HG03520 (cell line): ENCODE measurements around the gene RHOBTB1.
"Not testable (repeated sequence)": the region's sequence is repeated elsewhere in the genome, so short reads cannot be mapped to it uniquely, and the experiment has no call there.

Source experiments
- ATAC-seq: cut with Tn5 transposase; IDR thresholded peaks from one replicate; pipeline ENCODE4 v1.9.1; 2021; ENCODE audit warnings: mild to moderate bottlenecking, moderate library complexity; ENCODE audit not compliant: unreplicated experiment

Gene RHOBTB1, protein sequence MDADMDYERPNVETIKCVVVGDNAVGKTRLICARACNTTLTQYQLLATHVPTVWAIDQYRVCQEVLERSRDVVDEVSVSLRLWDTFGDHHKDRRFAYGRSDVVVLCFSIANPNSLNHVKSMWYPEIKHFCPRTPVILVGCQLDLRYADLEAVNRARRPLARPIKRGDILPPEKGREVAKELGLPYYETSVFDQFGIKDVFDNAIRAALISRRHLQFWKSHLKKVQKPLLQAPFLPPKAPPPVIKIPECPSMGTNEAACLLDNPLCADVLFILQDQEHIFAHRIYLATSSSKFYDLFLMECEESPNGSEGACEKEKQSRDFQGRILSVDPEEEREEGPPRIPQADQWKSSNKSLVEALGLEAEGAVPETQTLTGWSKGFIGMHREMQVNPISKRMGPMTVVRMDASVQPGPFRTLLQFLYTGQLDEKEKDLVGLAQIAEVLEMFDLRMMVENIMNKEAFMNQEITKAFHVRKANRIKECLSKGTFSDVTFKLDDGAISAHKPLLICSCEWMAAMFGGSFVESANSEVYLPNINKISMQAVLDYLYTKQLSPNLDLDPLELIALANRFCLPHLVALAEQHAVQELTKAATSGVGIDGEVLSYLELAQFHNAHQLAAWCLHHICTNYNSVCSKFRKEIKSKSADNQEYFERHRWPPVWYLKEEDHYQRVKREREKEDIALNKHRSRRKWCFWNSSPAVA

GRCh38 chr10:60944058-60944909 lies at the start of gene RHOBTB1:
Gene RHOBTB1, minus strand, starts transcription at chr10:60944185. Its CDS starts 32,643 bp downstream, at chr10:60911542.
- peak; percentile 37 for ATAC-seq

GRCh38 chr10:60992636-60993035 lies 48.7 kb upstream of the RHOBTB1 start:
- ATAC-seq: no peak

DNA sequence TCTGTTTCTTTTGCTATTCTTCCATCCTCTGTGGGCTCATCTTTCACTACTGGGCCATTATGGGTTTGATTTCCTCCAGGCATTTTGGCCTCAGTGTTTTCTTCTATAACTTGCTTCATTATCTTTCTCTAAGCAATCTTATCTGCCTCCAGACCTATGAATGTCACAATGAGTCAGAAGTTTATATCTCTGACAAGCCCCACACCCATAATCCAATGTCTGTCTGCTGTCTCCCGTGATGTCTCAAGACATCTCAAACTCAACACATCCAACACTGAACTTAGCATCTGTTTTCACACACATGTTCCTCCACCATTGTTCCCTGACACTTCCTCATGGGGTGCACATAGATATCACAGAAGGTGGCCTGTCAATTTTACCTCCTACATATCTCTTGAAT lies 46.7 kb upstream of the RHOBTB1 start:
- no peak for ATAC-seq

DNA sequence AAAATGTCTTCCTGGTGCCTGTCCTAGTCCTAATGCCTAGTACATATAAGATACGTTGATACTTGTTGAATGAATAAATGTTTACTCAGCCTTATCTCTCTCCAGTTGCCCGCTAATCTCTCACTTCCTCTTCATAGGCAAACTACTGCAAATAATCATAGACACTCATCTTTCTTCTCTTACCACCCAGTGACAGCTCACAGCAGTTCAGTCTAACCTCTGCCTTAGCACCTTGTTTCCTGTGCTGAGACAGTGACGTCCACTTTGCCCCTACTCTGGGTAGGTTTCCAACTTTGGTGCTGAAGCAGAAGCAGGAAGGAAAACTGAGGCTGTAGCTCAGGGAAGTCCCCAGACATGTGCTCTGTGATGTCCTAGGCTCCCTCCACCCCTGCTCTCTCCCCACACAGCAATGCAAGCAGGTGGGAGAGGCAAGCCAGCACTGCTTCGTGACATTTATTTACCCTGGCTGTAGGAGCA lies 45.5 kb upstream of the RHOBTB1 start:
- peak; percentile 72 for ATAC-seq

DNA sequence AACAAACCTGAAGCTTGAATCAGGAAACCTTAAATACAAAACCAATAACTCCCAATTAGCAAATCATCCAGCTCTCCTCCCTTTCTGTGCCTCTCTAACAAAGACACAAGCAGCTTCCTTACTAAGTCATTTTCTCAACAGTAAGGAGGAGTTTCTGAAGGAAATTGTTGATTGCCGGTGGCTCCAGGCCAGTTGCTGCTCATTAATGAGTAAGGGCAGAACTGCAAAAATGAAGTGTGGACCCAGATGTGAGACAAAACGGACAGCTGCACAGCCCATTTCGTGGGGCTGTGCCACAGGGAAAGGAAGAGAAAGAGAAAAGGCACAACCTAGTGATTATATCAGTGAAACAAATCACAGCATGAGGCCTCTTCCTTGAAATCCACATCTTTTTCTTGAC lies 42.8 kb upstream of the RHOBTB1 start:
- ATAC-seq: no peak

- no peak for ATAC-seq
Observed at GRCh38 chr10:60985951-60986350, 42.0 kb upstream of the RHOBTB1 start.

GRCh38 chr10:60980997-60981396 lies 37.0 kb upstream of the RHOBTB1 start:
- no peak for ATAC-seq

DNA sequence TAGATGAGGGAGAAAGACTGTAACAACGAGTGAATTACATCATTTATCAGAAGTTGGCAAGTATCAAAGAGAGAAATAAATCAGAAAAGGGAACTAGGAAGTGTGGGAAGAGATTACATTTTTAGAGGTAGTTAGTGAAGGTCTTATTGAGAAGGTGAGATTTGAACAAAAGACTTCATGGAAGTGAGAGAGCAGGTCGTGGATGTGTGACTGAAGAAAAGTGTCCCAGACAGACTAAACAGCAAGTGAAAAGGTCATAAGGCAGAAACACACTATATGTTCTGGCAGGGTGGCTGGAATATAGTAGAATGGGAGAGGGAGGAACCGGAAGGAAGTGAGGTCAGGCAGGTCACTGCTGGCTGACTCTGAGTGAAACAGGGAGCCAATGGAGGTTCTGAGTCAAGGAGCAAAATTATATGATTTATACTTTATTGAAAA lies 35.7 kb upstream of the RHOBTB1 start:
- no peak for ATAC-seq

DNA sequence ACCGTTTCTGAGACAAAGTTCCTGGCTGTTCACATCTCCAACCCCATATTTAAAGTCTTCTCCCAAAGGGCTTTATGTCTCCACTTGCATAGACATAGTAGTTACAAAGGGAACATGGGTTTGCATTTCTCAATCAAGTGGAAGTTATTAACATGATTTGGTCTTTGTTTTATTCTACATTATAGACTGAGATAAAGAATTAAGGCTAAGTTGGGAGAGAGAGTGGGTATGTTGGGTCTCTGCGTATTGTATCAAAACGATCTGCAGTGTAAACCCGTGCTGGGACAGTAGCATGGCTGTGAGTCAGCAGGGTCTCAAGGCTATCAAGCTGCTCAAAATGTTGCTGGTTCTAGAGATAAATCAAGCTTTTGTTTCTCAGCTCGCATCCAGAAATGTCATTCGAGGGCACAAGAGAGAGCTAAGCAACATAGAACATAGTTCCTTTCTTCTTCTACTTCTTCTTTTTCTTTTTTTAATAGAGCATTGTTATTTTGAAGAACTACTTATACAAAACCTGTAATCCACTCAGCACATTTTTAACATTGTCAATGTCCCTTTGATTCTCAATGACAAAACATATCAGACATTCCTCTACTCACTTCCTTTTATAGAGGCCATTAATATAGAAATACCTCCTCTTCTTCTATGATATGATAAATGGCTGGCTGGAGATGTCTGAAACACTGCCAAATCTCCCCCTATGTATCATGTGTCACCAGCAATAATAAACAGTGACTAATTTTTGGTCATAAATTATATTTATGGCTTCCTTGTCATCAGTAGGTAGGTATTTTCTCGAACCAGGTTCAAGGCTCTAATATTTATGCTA lies 34.5 kb upstream of the RHOBTB1 start:
- no peak for ATAC-seq

GRCh38 chr10:60977161-60978122 lies 33.5 kb upstream of the RHOBTB1 start:
- ATAC-seq: no peak

- ATAC-seq: no peak
Observed at GRCh38 chr10:60976687-60977086, 32.7 kb upstream of the RHOBTB1 start.

DNA sequence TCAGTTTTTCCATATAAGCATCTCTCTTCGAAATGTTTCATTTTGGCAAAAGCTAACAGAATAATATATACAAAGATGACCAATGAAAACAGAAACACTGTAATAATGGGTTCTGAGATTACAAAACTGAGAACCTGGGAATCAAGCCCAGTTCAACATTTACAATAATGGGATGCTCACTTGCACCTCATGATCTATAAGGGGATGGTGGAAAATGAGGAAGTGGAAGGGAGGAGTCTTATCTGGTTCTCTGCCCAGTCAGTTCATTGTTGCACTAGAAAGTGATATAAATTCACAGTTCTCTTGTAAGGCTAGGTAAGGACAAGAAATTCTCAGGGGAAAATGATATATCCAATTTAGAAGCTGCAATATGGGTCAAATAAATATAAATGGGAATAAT lies 31.7 kb upstream of the RHOBTB1 start:
- no peak for ATAC-seq

DNA sequence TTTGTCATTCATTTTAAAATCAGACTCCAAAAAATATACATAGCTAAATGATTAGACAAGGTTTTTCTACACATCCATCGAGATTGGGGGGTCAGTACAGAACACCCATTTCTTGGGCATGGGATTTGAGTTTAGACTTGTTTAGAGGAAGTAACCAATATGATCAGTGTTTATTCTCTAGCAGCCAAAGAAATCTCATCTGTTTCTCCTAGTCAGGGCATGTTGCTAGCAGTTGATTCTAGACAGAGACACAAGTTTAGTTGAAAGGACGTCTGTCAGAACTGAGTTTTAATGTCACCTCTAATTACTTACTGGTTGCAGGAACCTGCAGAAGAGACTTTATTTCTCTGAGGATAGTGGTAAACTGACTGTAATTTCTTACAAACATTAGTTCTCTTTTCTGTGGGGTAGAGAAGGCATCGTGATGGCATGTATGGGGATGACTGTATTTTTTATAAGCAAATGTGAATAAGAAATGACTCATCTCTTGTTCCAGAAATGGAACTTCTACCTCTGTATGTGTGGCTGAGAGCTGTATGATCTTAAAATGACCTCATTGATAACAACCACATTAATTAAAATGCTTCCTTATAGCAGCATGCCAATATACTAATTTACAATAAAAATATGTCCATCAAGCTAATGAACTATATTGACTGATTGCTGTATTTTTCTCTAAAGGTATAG lies 30.6 kb upstream of the RHOBTB1 start:
- no peak for ATAC-seq

GRCh38 chr10:60973086-60973485 lies 29.1 kb upstream of the RHOBTB1 start:
- ATAC-seq: no peak

- not testable (repeated sequence) for ATAC-seq
Observed at GRCh38 chr10:60972181-60972580, 28.2 kb upstream of the RHOBTB1 start.

GRCh38 chr10:60970526-60970925 lies 26.5 kb upstream of the RHOBTB1 start:
- ATAC-seq: no peak

- ATAC-seq: no peak
Observed at GRCh38 chr10:60968504-60968903, 24.5 kb upstream of the RHOBTB1 start.

- no peak for ATAC-seq
Observed at GRCh38 chr10:60967854-60968484, 24.0 kb upstream of the RHOBTB1 start.
